Measurements from ENCODE around the gene PHKG1.

GRCh38 chr7:56124981-56125380, 32.2 kb upstream of the PHKG1 start:
- TF ChIP-seq CTCF (IDR thresholded peaks at IDR 0.05) (no peak), POLR2A (IDR thresholded peaks at IDR 0.05) (no peak)
